B cell (primary cell): ENCODE measurements around the gene ENTHD1.

ENCODE experiments used
- CTCF ChIP-seq: fragments of 200-600 bp; IDR thresholded peaks from one replicate; pipeline ENCODE4 v1.8.0; 2022; ENCODE audit warnings: antibody characterized with exemption, mild to moderate bottlenecking
- EZH2 ChIP-seq: IDR thresholded peaks from 2 replicates; pipeline ENCODE4 v1.6.1; 2012; ENCODE audit warnings: borderline replicate concordance, low read depth, mild to moderate bottlenecking, moderate library complexity, low read length; ENCODE audit not compliant: insufficient read depth, poor library complexity, severe bottlenecking

GRCh38 chr22:39923696-39924095, 30.1 kb upstream of the ENTHD1 start:
- TF ChIP-seq CTCF (no peak), EZH2 (no peak)
